Trophoblast cell (in vitro differentiated cells and primary cell): ENCODE data around the gene CDRT4.
A peak's percentile ranks its signal among the peaks of the same experiment; 100 is the strongest.

ENCODE experiments used
- DNase-seq, 2 donors: peaks; one replicate each; pipeline ENCODE4 v3.0.0-alpha.2; 2016
- H2AFZ ChIP-seq: 2 replicates; pipeline ENCODE4 v1.6.1; 2013; ENCODE audit warnings: low read length, moderate library complexity, mild to moderate bottlenecking; ENCODE audit not compliant: insufficient read depth, poor library complexity
- H2AK5ac ChIP-seq: 2 replicates; pipeline ENCODE4 v1.6.1; 2013; ENCODE audit warnings: mild to moderate bottlenecking, low read length
- H2BK120ac ChIP-seq: 2 replicates; pipeline ENCODE4 v1.6.1; 2013; ENCODE audit warnings: low read length, mild to moderate bottlenecking, moderate library complexity; ENCODE audit not compliant: insufficient read depth, poor library complexity
- H2BK12ac ChIP-seq: 2 replicates; pipeline ENCODE4 v1.6.1; 2013; ENCODE audit warnings: mild to moderate bottlenecking, low read length, moderate library complexity
- H2BK5ac ChIP-seq: 2 replicates; pipeline ENCODE4 v1.6.1; 2013; ENCODE audit warnings: low read length, low read depth, moderate library complexity, mild to moderate bottlenecking; ENCODE audit not compliant: poor library complexity
- H3K14ac ChIP-seq: 2 replicates; pipeline ENCODE4 v1.6.1; 2013; ENCODE audit warnings: mild to moderate bottlenecking, low read length
- H3K18ac ChIP-seq: 2 replicates; pipeline ENCODE4 v1.6.1; 2013; ENCODE audit warnings: mild to moderate bottlenecking, low read length
- H3K23ac ChIP-seq: 2 replicates; pipeline ENCODE4 v1.6.1; 2013; ENCODE audit warnings: low read length
- H3K27ac ChIP-seq: 2 replicates; pipeline ENCODE4 v1.5.1; 2013; ENCODE audit warnings: low read depth, mild to moderate bottlenecking, inconsistent platforms, low read length, moderate library complexity
- H3K27me3 ChIP-seq: 2 replicates; pipeline ENCODE4 v1.6.1; 2013; ENCODE audit warnings: inconsistent platforms, mild to moderate bottlenecking, low read length, moderate library complexity; ENCODE audit not compliant: insufficient read depth
- H3K36me3 ChIP-seq, 2 experiments: 1 replicate in 1 of 2; 2 replicates in 1 of 2; pipeline ENCODE4 v1.6.1; 2013; ENCODE audit warnings: low read length in 2 of 2, mild to moderate bottlenecking in 2 of 2, moderate library complexity in 1 of 2; ENCODE audit not compliant: insufficient read depth in 2 of 2, control insufficient read depth in 1 of 2
- H3K4ac ChIP-seq: 2 replicates; pipeline ENCODE4 v1.6.1; 2013; ENCODE audit warnings: low read depth, mild to moderate bottlenecking, low read length, moderate library complexity
- H3K4me1 ChIP-seq, 2 experiments: 1 replicate in 1 of 2; 2 replicates in 1 of 2; pipeline ENCODE4 v1.6.1; 2013; ENCODE audit warnings: low read length in 2 of 2, mild to moderate bottlenecking in 2 of 2, moderate library complexity in 1 of 2; ENCODE audit not compliant: insufficient read depth in 2 of 2, control insufficient read depth in 1 of 2
- H3K4me2 ChIP-seq: 2 replicates; pipeline ENCODE4 v1.6.1; 2013; ENCODE audit warnings: inconsistent platforms, mild to moderate bottlenecking, low read length, moderate library complexity
- H3K4me3 ChIP-seq: 2 replicates; pipeline ENCODE4 v1.5.1; 2013; ENCODE audit warnings: mild to moderate bottlenecking, low read depth, low read length, inconsistent platforms
- H3K79me1 ChIP-seq: one replicate; pipeline ENCODE4 v1.6.1; 2013; ENCODE audit warnings: low read length
- H3K79me2 ChIP-seq: 2 replicates; pipeline ENCODE4 v1.6.1; 2013; ENCODE audit warnings: low read length, mild to moderate bottlenecking; ENCODE audit not compliant: control insufficient read depth, insufficient read depth, poor library complexity
- H3K9ac ChIP-seq: 2 replicates; pipeline ENCODE4 v1.6.1; 2013; ENCODE audit warnings: mild to moderate bottlenecking, low read length
- H3K9me3 ChIP-seq: 2 replicates; pipeline ENCODE4 v1.6.1; 2013; ENCODE audit warnings: low read depth, mild to moderate bottlenecking, control low read depth, inconsistent platforms, low read length; ENCODE audit not compliant: insufficient read depth
- H4K12ac ChIP-seq: 2 replicates; pipeline ENCODE4 v1.6.1; 2013; ENCODE audit warnings: low read depth, mild to moderate bottlenecking, low read length, moderate library complexity
- H4K8ac ChIP-seq: 2 replicates; pipeline ENCODE4 v1.6.1; 2013; ENCODE audit warnings: low read depth, mild to moderate bottlenecking, low read length, moderate library complexity
- H4K91ac ChIP-seq: one replicate; pipeline ENCODE4 v1.6.1; 2013; ENCODE audit warnings: low read depth, mild to moderate bottlenecking, low read length, moderate library complexity
- WGBS: extraction: QIAGEN DNeasy Blood & Tissue Kit; methylation state at CpG from one replicate; pipeline ENCODE4 v1.1.7; 2013; ENCODE audit warnings: missing lambda C conversion rate; ENCODE audit not compliant: insufficient read length, insufficient coverage; ENCODE audit errors: extremely low coverage; 5-methylcytosine and 5-hydroxymethylcytosine counted together

The CDRT4 gene

DNA sequence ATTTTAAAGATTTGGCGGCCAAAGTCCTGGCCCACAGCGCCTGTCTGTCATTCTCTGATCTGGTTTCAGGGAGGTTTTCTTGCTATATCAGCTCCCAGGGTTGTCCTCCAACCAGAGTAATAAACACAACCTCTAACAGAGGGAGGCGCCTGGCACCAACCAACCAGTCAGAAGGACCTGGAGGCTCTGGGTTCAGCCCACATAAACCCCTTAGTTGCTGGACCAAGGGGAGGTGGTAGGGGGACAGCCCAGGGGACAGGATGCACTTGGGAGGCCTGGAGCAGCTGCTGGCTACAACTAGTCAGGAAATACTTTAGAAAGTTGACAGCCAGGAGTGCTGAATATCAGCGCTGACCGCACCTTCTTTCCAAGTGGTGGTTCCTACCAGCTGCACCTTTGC, 41.7 kb upstream of the CDRT4 start:
- no peak overlapping the region for H2BK5ac ChIP-seq
- no peak overlapping the region for H3K4me3 ChIP-seq
- H2AK5ac ChIP-seq: no peak overlapping the region
- H3K4ac ChIP-seq: no peak overlapping the region
- H4K8ac ChIP-seq: no peak overlapping the region
- no peak overlapping the region for H4K12ac ChIP-seq
- H3K14ac ChIP-seq: no peak overlapping the region
- no peaks in the 10 kb centered on the region for H3K9me3 ChIP-seq
- H2AFZ ChIP-seq: no peak overlapping the region
- H3K27ac ChIP-seq: no peak overlapping the region
- H2BK120ac ChIP-seq: no peak overlapping the region
- no peak for DNase-seq
- H3K79me1 ChIP-seq: no peaks in the 10 kb centered on the region
- H3K23ac ChIP-seq: no peak overlapping the region
- no peaks in the 10 kb centered on the region for H3K27me3 ChIP-seq
- H3K4me1 ChIP-seq: no peaks in the 10 kb centered on the region
- H3K79me2 ChIP-seq: no peaks in the 10 kb centered on the region
- no peak overlapping the region for H4K91ac ChIP-seq
- WGBS: no CpG with 5 or more reads among the region's 5 CpGs
- no peak overlapping the region for H3K9ac ChIP-seq
- no peak overlapping the region for H3K4me2 ChIP-seq
- peaks cover 14 to 17% of the 10 kb centered on the region in 2 experiments for H3K36me3 ChIP-seq
- H2BK12ac ChIP-seq: no peak overlapping the region
- H3K18ac ChIP-seq: no peak overlapping the region

DNA sequence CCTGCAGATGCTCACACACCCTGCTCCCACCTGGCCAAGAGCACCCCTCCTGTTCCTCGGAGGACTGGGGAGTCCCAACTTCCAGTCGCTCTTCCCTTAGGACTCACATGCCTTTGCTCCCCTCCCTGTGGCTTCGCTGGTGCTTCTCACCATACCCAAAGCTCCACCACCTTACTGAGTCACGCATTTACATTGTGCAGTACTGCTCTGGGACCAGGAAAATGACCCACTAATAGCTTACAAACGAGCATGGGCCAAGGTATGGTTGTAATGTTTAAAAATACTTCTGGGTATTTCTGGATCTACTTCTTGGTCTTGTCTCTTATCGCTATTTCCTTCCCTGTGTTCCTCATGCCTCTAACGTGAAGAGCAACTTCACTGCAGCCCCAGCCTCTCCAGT, 41.0 kb upstream of the CDRT4 start:
- no CpG with 5 or more reads among the region's 7 CpGs for WGBS
- no peaks in the 10 kb centered on the region for H3K79me2 ChIP-seq
- no peaks in the 10 kb centered on the region for H3K79me1 ChIP-seq
- no peak overlapping the region for H3K4ac ChIP-seq
- H2AK5ac ChIP-seq: no peak overlapping the region
- no peak overlapping the region for H3K4me2 ChIP-seq
- H2BK5ac ChIP-seq: no peak overlapping the region
- H3K4me3 ChIP-seq: no peak overlapping the region
- H2AFZ ChIP-seq: no peak overlapping the region
- H3K4me1 ChIP-seq: no peaks in the 10 kb centered on the region
- H4K91ac ChIP-seq: no peak overlapping the region
- no peak overlapping the region for H3K14ac ChIP-seq
- H3K23ac ChIP-seq: no peak overlapping the region
- no peaks in the 10 kb centered on the region for H3K27me3 ChIP-seq
- H2BK120ac ChIP-seq: no peak overlapping the region
- peaks cover 10 to 14% of the 10 kb centered on the region in 2 experiments for H3K36me3 ChIP-seq
- H3K18ac ChIP-seq: no peak overlapping the region
- H3K9ac ChIP-seq: no peak overlapping the region
- no peak overlapping the region for H4K8ac ChIP-seq
- no peak overlapping the region for H3K27ac ChIP-seq
- peak in 1 of 2 donors; percentile 36 for DNase-seq
- H4K12ac ChIP-seq: no peak overlapping the region
- no peaks in the 10 kb centered on the region for H3K9me3 ChIP-seq
- no peak overlapping the region for H2BK12ac ChIP-seq

DNA sequence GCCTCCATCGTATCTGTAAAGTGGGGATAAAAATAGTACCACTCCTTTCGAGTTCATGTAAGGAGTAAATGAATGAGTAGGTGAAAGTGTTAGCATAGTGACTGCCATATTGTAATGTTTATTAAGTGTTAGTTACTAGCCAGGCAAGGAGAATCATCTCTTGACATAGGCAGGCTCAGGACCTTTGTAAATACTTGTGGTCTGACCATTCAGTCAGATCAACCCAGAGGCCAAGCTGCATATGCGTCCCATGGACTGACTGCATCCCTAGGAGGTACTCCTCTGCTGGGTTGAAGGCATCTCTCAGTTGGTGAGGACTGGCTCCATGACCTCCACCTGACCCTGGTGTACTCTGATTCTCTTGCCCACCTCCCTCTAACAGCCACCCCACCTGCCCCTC, 40.5 kb upstream of the CDRT4 start:
- Histone ChIP-seq H3K14ac (no peak overlapping the region), H2BK12ac (no peak overlapping the region), H4K8ac (no peak overlapping the region), H2BK5ac (no peak overlapping the region), H3K36me3 (peaks cover 14% of the 10 kb centered on the region in 2 experiments), H3K4ac (no peak overlapping the region), H3K27me3 (no peaks in the 10 kb centered on the region), H3K27ac (no peak overlapping the region), H3K18ac (no peak overlapping the region), H3K9me3 (no peaks in the 10 kb centered on the region), H3K9ac (no peak overlapping the region), H3K23ac (no peak overlapping the region), H3K79me1 (no peaks in the 10 kb centered on the region), H2AFZ (no peak overlapping the region), H3K4me1 (peaks cover 0 to 1% of the 10 kb centered on the region in 2 experiments), H3K4me2 (no peak overlapping the region), H3K4me3 (no peak overlapping the region), H4K91ac (no peak overlapping the region), H4K12ac (no peak overlapping the region), H2BK120ac (no peak overlapping the region), H3K79me2 (no peaks in the 10 kb centered on the region), H2AK5ac (no peak overlapping the region)
- WGBS: no CpG with 5 or more reads among the region's 3 CpGs
- DNase-seq: no peak

DNA sequence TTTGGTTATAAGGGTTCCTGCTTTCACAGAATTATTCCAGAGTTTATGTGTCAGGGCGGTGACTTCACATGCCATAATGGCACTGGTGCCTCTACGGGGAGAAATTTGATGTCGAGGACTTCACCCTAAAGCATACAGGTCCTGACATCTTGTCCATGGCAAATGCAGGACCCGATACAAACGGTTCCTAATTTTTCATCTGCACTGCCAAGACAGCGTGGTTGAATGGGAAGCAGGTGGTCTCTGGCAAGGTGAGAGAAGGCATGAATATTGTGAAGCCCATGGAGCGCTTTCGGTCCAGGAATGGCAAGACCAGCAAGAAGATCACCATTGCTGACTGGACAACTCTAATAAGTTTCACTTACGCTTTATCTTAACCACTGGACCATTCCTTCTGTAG, 39.6 kb upstream of the CDRT4 start:
- Histone ChIP-seq H4K91ac (no peak overlapping the region), H2BK12ac (no peak overlapping the region), H3K9ac (no peak overlapping the region), H3K14ac (no peak overlapping the region), H3K79me2 (no peaks in the 10 kb centered on the region), H2AK5ac (no peak overlapping the region), H3K9me3 (no peaks in the 10 kb centered on the region), H3K79me1 (peaks cover 4% of the 10 kb centered on the region), H2AFZ (no peak overlapping the region), H2BK120ac (no peak overlapping the region), H2BK5ac (no peak overlapping the region), H4K12ac (no peak overlapping the region), H3K36me3 (peaks cover 14 to 17% of the 10 kb centered on the region in 2 experiments), H3K18ac (no peak overlapping the region), H3K27me3 (no peaks in the 10 kb centered on the region), H3K27ac (no peak overlapping the region), H3K4me3 (no peak overlapping the region), H3K23ac (no peak overlapping the region), H3K4me1 (peaks cover 0 to 1% of the 10 kb centered on the region in 2 experiments), H4K8ac (no peak overlapping the region), H3K4me2 (no peak overlapping the region), H3K4ac (no peak overlapping the region)
- no peak for DNase-seq
- no CpG with 5 or more reads among the region's 9 CpGs for WGBS
